Endothelial cell of umbilical vein (primary cell): ENCODE data around the gene COX5B. TPM values are rescaled to one million over a fixed set of nuclear protein-coding genes. Genes with fewer than 3 reads are reported as not detected.
A peak's percentile ranks its signal among the peaks of the same experiment; 100 is the strongest.

ENCODE experiments used
- BruUV-seq: library from RNA; stranded (reverse); fragments of 400-500 nt; replicated peaks from 2 replicates; lab custom pipeline; 2021; lab: Mats Ljungman, UMichigan
- CTCF ChIA-PET: fragments of 300-600, 350-600 bp; sonication (Branson Sonifier 250); formaldehyde crosslinking; loops from one replicate; lab custom pipeline; 2021; ENCODE audit warnings: antibody characterized with exemption, inconsistent platforms; lab: Charles Lee
- POLR2A ChIA-PET: fragments of 300-600, 350-600 bp; sonication (Branson Sonifier 250); formaldehyde crosslinking; loops from one replicate; lab custom pipeline; 2021; ENCODE audit warnings: antibody characterized with exemption, inconsistent platforms; lab: Charles Lee
- DNase-seq: peaks from one replicate; pipeline ENCODE4 v3.0.0-alpha.2; 2011; ENCODE audit warnings: low read depth, low spot score
- FAIRE-seq: peaks from 2 replicates; lab custom pipeline; 2011; peaks lifted over from hg19 to GRCh38; lab: Jason Lieb, UNC
- H2AFZ ChIP-seq: 2 replicates; pipeline ENCODE4 v1.6.0; 2012; ENCODE audit warnings: low read depth, low read length, control low read depth, inconsistent platforms
- H3K27ac ChIP-seq: 2 replicates; pipeline ENCODE4 v1.5.1; 2011; ENCODE audit warnings: low read depth, mild to moderate bottlenecking, control low read depth, low read length, moderate library complexity; ENCODE audit not compliant: insufficient read depth
- H3K27me3 ChIP-seq, 2 experiments: 2 replicates each; pipeline versions ENCODE4 v1.6.0 to v1.6.1; 2011; ENCODE audit warnings: low read length in 2 of 2, mixed read lengths in 1 of 2; ENCODE audit not compliant: control insufficient read depth in 2 of 2, insufficient read depth in 2 of 2
- H3K36me3 ChIP-seq, 2 experiments: 2 replicates in 1 of 2; 3 replicates in 1 of 2; pipeline ENCODE4 v1.5.1; 2011; ENCODE audit warnings: low read length in 2 of 2, mild to moderate bottlenecking in 1 of 2, moderate library complexity in 1 of 2; ENCODE audit not compliant: control insufficient read depth in 2 of 2, insufficient read depth in 2 of 2; ENCODE audit errors: extremely low read depth in 1 of 2
- H3K4me1 ChIP-seq: 3 replicates; pipeline ENCODE4 v1.5.1; 2011; ENCODE audit warnings: mild to moderate bottlenecking, low read length; ENCODE audit not compliant: control insufficient read depth, insufficient read depth; ENCODE audit errors: extremely low read depth
- H3K4me2 ChIP-seq: 2 replicates; pipeline ENCODE4 v1.6.1; 2011; ENCODE audit warnings: low read length, control low read depth, mixed read lengths; ENCODE audit not compliant: insufficient read depth
- H3K4me3 ChIP-seq, 3 experiments: fragments of 200-600 bp in 1 of 3; sonication (generic), shearing (Covaris generic) in 1 of 3; replicated peaks in 1 of 3; 2 replicates each; pipeline ENCODE4 v1.5.1; 2011 to 2016; ENCODE audit warnings: control low read depth in 3 of 3, low read length in 3 of 3, mild to moderate bottlenecking in 2 of 3, inconsistent platforms in 1 of 3, low read depth in 1 of 3, moderate library complexity in 1 of 3; ENCODE audit not compliant: insufficient read depth in 1 of 3
- H3K79me2 ChIP-seq: 2 replicates; pipeline ENCODE4 v1.6.0; 2012; ENCODE audit warnings: low read length, inconsistent platforms; ENCODE audit not compliant: control insufficient read depth, insufficient read depth
- H3K9ac ChIP-seq: replicated peaks from 2 replicates; pipeline ENCODE3; 2011; ENCODE audit warnings: low read length, control low read depth; ENCODE audit not compliant: insufficient read depth; ENCODE audit errors: extremely low read depth
- H3K9me1 ChIP-seq: replicated peaks from 3 replicates; pipeline ENCODE4 v1.6.0; 2011; ENCODE audit warnings: mild to moderate bottlenecking, low read length; ENCODE audit not compliant: control insufficient read depth, insufficient read depth; ENCODE audit errors: extremely low read depth
- H3K9me3 ChIP-seq: replicated peaks from 2 replicates; pipeline ENCODE4 v1.5.1; 2012; ENCODE audit warnings: low read length, inconsistent platforms; ENCODE audit not compliant: control insufficient read depth, insufficient read depth
- H4K20me1 ChIP-seq: replicated peaks from 2 replicates; pipeline ENCODE3; 2011; ENCODE audit warnings: mild to moderate bottlenecking, low read length; ENCODE audit not compliant: control insufficient read depth, insufficient read depth; ENCODE audit errors: extremely low read depth
- CTCF ChIP-seq, 2 donors: IDR thresholded peaks; 1 replicate in 1 of 2; 2 replicates in 1 of 2; pipeline ENCODE4 v1.5.1; 2011; ENCODE audit warnings: low read length in 2 of 2, mild to moderate bottlenecking in 2 of 2, moderate library complexity in 2 of 2, control low read depth in 1 of 2, inconsistent platforms in 1 of 2, low read depth in 1 of 2; ENCODE audit not compliant: insufficient read depth in 1 of 2; ENCODE audit errors: extremely low read depth in 1 of 2
- EZH2 ChIP-seq: IDR thresholded peaks from 2 replicates; pipeline ENCODE4 v1.6.1; 2012; ENCODE audit warnings: borderline replicate concordance, low read depth, mild to moderate bottlenecking, moderate library complexity, low read length, inconsistent platforms; ENCODE audit not compliant: severe bottlenecking
- FOS ChIP-seq: IDR thresholded peaks from 2 replicates; pipeline ENCODE4 v1.6.1; 2011; ENCODE audit warnings: mild to moderate bottlenecking, low read length, moderate library complexity, borderline replicate concordance; ENCODE audit not compliant: insufficient read depth
- MYC ChIP-seq: IDR thresholded peaks from one replicate; pipeline ENCODE4 v1.6.1; 2011; ENCODE audit warnings: mild to moderate bottlenecking, low read depth, low read length
- dilution Hi-C: fragments of 300-500 bp; cut with MboI; formaldehyde crosslinking; loops from one replicate; pipeline ENCODE4 v1.15.0; 2019; ENCODE audit warnings: low sequenced_read_pairs; ENCODE audit not compliant: extremely low pct_ligation_motif_present
- intact Hi-C: fragments of 100-400 bp; cut with micrococcal nuclease; formaldehyde crosslinking; loops from one replicate; pipeline ENCODE4 v1.10.0; 2022
- polyA plus RNA-seq, 4 experiments: library from polyadenylated mRNA; depleted of rRNA in 3 of 4; stranded (reverse) in 3 of 4; unstranded in 1 of 4; fragments of >200 nt; gene quantifications; 2 replicates each; pipeline versions ENCODE4 v1.2.1 to v1.2.3, GENCODE V29; 2011 to 2012; ENCODE audit warnings: missing spikeins in 1 of 4
- total RNA-seq: library from RNA; stranded (reverse); gene quantifications from 2 replicates; pipeline ENCODE4 v1.2.3, GENCODE V29; 2021
- TF ChIP-seq, protein P1 (sequence below): IDR thresholded peaks from 2 replicates; pipeline ENCODE4 v1.6.1; 2011; ENCODE audit not compliant: insufficient read depth, insufficient read length

COX5B gene
- total and polyA plus RNA-seq, 2 donors (not counting 3 experiments of a cell fraction or from before 2014, with no cell fraction given) = 167 to 329 TPM

GRCh38 chr2:97646977-97647376 is 1.1 kb downstream of the COX5B start:
- FAIRE-seq = no peak
- Histone ChIP-seq H3K36me3 (peaks cover 12 to 14% of the 10 kb centered on the region in 2 experiments), H2AFZ (no peak overlapping the region), H4K20me1 (no peaks in the 10 kb centered on the region), H3K79me2 (peaks cover 9% of the 10 kb centered on the region), H3K27me3 (no peaks in the 10 kb centered on the region), H3K4me3 (peak overlapping the region; percentile 39 to 81 (median 68)), H3K9ac (no peak overlapping the region), H3K9me1 (no peaks in the 10 kb centered on the region), H3K27ac (no peak overlapping the region), H3K4me2 (peak overlapping the region; percentile 43), H3K9me3 (no peaks in the 10 kb centered on the region), H3K4me1 (peaks cover 15% of the 10 kb centered on the region)
- POLR2A ChIA-PET = interaction anchor here (1.2 to 2.8 kb wide), 3 partner anchors 14 to 38 kb away, joined by 4 to 38 read pairs (median 8); partner anchors contain the start of gene ACTR1B
- CTCF ChIA-PET = interaction anchor here (2.0 to 2.4 kb wide), 2 partner anchors 16 to 56 kb away, joined by 9 to 45 read pairs; partner anchors contain the start of gene ACTR1B
- TF ChIP-seq, protein P1, sequence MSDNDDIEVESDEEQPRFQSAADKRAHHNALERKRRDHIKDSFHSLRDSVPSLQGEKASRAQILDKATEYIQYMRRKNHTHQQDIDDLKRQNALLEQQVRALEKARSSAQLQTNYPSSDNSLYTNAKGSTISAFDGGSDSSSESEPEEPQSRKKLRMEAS = no peak
- intact Hi-C loops = loop anchor here (1.0 to 10.0 kb wide), 2 partner anchors 17 to 48 kb away; partner anchors contain the start of gene ACTR1B
- no peak for DNase-seq
- BruUV-seq = no TSS peak
- dilution Hi-C loops = no loop called here

GRCh38 chr2:97651114-97651513 is 5.3 kb downstream of the COX5B start:
- dilution Hi-C loops (no loop called here), intact Hi-C loops (no loop called here)
- peaks cover 14% of the 10 kb centered on the region in 2 experiments for H3K36me3 ChIP-seq
- peaks cover 5% of the 10 kb centered on the region for H3K4me1 ChIP-seq
- no peaks in the 10 kb centered on the region for H3K9me1 ChIP-seq
- POLR2A ChIA-PET = interaction anchor here (0.9 kb wide), 1 partner anchor 13 kb away, joined by 4 read pairs; no protein-coding TSS in a partner anchor
- peaks cover 7% of the 10 kb centered on the region for H3K79me2 ChIP-seq
- H3K27ac ChIP-seq = no peak overlapping the region
- H4K20me1 ChIP-seq = no peaks in the 10 kb centered on the region
- CTCF ChIA-PET = interaction anchor here (1.3 to 2.3 kb wide), 6 partner anchors 10 to 90 kb away, joined by 3 to 12 read pairs (median 6); partner anchors contain the start of genes ACTR1B and ANKRD36B
- H3K4me3 ChIP-seq = no peak overlapping the region
- no peak overlapping the region for H2AFZ ChIP-seq
- H3K27me3 ChIP-seq = no peaks in the 10 kb centered on the region
- no TSS peak for BruUV-seq
- no peak overlapping the region for H3K9ac ChIP-seq
- no peaks in the 10 kb centered on the region for H3K9me3 ChIP-seq
- FAIRE-seq (no peak), DNase-seq (no peak)
- TF ChIP-seq MYC (no peak), FOS (no peak), EZH2 (no peak), CTCF (IDR thresholded peaks at IDR 0.05; ENCODE audit: extremely low read depth in 1 of 2, insufficient read depth in 1 of 2, low read depth in 1 of 2, low read length in 2 of 2) (no peak)
- no peak overlapping the region for H3K4me2 ChIP-seq
